Measurements from ENCODE around the gene NIM1K. TPM values are rescaled to one million over a fixed set of nuclear protein-coding genes. Genes with fewer than 3 reads are reported as not detected.

The NIM1K gene
- total RNA-seq, 3 donors from 2014 or later (not counting 1 experiment from before 2014, with no cell fraction given), result 0.28 to 0.40 (median 0.36) TPM

DNA sequence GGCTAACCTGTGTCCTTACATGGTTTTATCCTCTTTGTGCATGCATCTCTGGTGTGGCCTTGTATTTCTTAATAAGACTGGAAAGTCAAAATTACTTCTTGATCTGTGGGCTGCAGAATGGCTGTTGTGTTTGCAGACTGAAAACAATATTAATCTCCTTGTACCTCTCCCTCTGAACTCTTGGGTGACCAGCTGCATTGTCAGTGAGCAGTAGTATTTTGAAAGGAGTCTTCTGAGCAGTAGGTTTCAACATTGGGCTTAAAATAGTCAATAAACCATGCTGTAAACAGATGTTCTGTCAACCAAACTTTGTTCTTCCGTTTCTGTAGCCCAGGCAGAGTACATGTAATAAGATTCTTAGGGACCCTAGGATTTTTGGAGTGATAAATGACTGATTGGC is 26.7 kb upstream of the NIM1K start:
- H3K4me3 Mint-ChIP-seq, result no peak overlapping the region
- Histone ChIP-seq H3K4me1 (ENCODE audit: control insufficient read depth, insufficient read depth, low read length) (no peaks in the 10 kb centered on the region), H3K9me3 (ENCODE audit: control insufficient read depth, insufficient read depth, low read length) (no peaks in the 10 kb centered on the region), H3K27ac (ENCODE audit: low read length) (no peak overlapping the region), H3K27me3 (ENCODE audit: control insufficient read depth, insufficient read depth, low read length) (no peaks in the 10 kb centered on the region), H3K4me3 (ENCODE audit: low read length) (no peak overlapping the region), H3K36me3 (ENCODE audit: control insufficient read depth, insufficient read depth, low read length) (peaks cover 34% of the 10 kb centered on the region)
- H3K36me3 Mint-ChIP-seq, result peaks cover 9% of the 10 kb centered on the region
- no peaks in the 10 kb centered on the region for H3K9me3 Mint-ChIP-seq
- no peaks in the 10 kb centered on the region for H3K27me3 Mint-ChIP-seq (ENCODE audit: low read depth in 2 of 2)
- intact Hi-C loops (cut with micrococcal nuclease), result no loop called here
- H3K4me1 Mint-ChIP-seq, result peaks cover 30 to 32% of the 10 kb centered on the region in 2 donors
- DNase-seq (no peak), ATAC-seq (no peak)
- TF ChIP-seq, protein P1, sequence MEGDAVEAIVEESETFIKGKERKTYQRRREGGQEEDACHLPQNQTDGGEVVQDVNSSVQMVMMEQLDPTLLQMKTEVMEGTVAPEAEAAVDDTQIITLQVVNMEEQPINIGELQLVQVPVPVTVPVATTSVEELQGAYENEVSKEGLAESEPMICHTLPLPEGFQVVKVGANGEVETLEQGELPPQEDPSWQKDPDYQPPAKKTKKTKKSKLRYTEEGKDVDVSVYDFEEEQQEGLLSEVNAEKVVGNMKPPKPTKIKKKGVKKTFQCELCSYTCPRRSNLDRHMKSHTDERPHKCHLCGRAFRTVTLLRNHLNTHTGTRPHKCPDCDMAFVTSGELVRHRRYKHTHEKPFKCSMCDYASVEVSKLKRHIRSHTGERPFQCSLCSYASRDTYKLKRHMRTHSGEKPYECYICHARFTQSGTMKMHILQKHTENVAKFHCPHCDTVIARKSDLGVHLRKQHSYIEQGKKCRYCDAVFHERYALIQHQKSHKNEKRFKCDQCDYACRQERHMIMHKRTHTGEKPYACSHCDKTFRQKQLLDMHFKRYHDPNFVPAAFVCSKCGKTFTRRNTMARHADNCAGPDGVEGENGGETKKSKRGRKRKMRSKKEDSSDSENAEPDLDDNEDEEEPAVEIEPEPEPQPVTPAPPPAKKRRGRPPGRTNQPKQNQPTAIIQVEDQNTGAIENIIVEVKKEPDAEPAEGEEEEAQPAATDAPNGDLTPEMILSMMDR (IDR thresholded peaks at IDR 0.05), result no peak
- peak overlapping the region; percentile 3 to 21 for H3K27ac Mint-ChIP-seq
- WGBS (ENCODE audit: insufficient coverage), result 100% methylated on average over 1 of the region's 1 CpG

DNA sequence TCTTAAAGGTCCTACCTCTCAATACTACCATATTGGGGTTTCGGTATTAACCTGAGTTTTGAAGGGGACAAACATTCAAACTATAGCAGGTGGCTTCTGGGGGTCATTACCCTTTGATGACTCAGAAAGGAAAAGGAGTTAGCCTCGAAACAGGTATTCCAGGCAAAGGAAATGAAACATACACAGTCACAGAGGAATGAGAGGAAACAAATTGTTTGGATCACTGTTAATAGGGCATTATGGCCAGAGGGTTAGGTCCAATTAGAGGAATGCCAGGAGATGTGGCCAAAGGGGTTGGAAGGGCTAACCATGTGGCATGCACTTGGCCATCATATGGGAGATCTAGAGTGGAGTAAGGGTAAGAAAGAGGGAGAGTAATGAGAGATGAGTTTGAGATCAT is 23.9 kb upstream of the NIM1K start:
- Histone ChIP-seq H3K36me3 (ENCODE audit: control insufficient read depth, insufficient read depth, low read length) (peaks cover 32% of the 10 kb centered on the region), H3K4me3 (ENCODE audit: low read length) (no peak overlapping the region), H3K9me3 (ENCODE audit: control insufficient read depth, insufficient read depth, low read length) (no peaks in the 10 kb centered on the region), H3K4me1 (ENCODE audit: control insufficient read depth, insufficient read depth, low read length) (no peaks in the 10 kb centered on the region), H3K27ac (ENCODE audit: low read length) (no peak overlapping the region), H3K27me3 (ENCODE audit: control insufficient read depth, insufficient read depth, low read length) (no peaks in the 10 kb centered on the region)
- Mint-ChIP-seq H3K9me3 (no peaks in the 10 kb centered on the region), H3K4me3 (no peak overlapping the region), H3K4me1 (peaks cover 19 to 22% of the 10 kb centered on the region in 2 donors), H3K36me3 (no peaks in the 10 kb centered on the region), H3K27ac (peak overlapping the region; percentile 1 to 13), H3K27me3 (ENCODE audit: low read depth in 2 of 2) (no peaks in the 10 kb centered on the region)
- 95% methylated on average over 2 of the region's 2 CpGs for WGBS (ENCODE audit: insufficient coverage)
- intact Hi-C loops (cut with micrococcal nuclease), result no loop called here
- ATAC-seq (no peak), DNase-seq (no peak)
- TF ChIP-seq, protein P1 (IDR thresholded peaks at IDR 0.05), result no peak

DNA sequence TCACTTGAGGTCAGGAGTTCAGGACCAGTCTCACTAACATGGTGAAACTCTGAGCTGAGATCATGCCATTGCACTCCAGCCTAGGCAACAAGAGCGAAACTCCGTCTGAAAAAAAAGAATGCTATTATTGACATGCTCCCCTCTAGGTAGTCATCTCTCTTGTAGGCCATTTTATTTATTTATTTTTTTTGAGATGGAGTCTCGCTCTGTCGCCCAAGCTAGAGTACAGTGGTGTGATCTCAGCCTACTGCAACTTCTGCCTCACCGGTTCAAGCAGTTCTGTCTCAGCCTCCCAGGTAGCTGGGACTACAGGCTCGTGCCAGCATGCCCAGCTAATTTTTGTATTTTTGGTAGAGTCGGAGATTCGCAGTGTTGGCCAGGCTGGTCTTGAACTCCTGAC is 20.6 kb upstream of the NIM1K start:
- no peaks in the 10 kb centered on the region for H3K9me3 Mint-ChIP-seq
- Histone ChIP-seq H3K27me3 (ENCODE audit: control insufficient read depth, insufficient read depth, low read length) (no peaks in the 10 kb centered on the region), H3K36me3 (ENCODE audit: control insufficient read depth, insufficient read depth, low read length) (peaks cover 32% of the 10 kb centered on the region), H3K27ac (ENCODE audit: low read length) (no peak overlapping the region), H3K9me3 (ENCODE audit: control insufficient read depth, insufficient read depth, low read length) (no peaks in the 10 kb centered on the region), H3K4me3 (ENCODE audit: low read length) (no peak overlapping the region), H3K4me1 (ENCODE audit: control insufficient read depth, insufficient read depth, low read length) (no peaks in the 10 kb centered on the region)
- peaks cover 8% of the 10 kb centered on the region for H3K36me3 Mint-ChIP-seq
- ATAC-seq (no peak), DNase-seq (no peak)
- 97% methylated on average over 7 of the region's 8 CpGs for WGBS (ENCODE audit: insufficient coverage)
- intact Hi-C loops (cut with micrococcal nuclease), result no loop called here
- peaks cover 8 to 12% of the 10 kb centered on the region in 2 donors for H3K4me1 Mint-ChIP-seq
- TF ChIP-seq, protein P1 (IDR thresholded peaks at IDR 0.05), result no peak
- H3K27ac Mint-ChIP-seq, result no peak overlapping the region
- no peak overlapping the region for H3K4me3 Mint-ChIP-seq
- no peaks in the 10 kb centered on the region for H3K27me3 Mint-ChIP-seq (ENCODE audit: low read depth in 2 of 2)

DNA sequence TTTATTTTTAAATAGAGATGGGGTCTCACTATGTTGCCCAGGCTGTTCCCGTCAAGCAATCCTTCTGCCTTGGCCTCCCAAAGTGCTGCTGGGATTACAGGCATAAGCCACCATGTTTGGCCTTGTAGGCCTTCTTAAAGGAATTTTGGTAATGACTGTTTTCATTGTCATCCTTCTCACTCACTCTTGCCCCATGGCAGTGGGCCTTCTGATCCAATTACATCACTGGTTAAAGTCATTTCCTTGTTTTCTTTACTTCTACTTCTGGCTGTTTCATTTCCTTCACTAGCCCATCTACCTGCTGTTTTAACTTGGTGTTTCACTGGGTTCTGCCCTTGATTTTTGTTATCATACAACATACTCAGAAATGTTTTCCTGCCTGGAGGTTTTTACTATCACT is 20.1 kb upstream of the NIM1K start:
- no peaks in the 10 kb centered on the region for H3K4me1 ChIP-seq (ENCODE audit: control insufficient read depth, insufficient read depth, low read length)
- H3K4me1 Mint-ChIP-seq, result peaks cover 8 to 12% of the 10 kb centered on the region in 2 donors
- H3K27ac Mint-ChIP-seq, result no peak overlapping the region
- intact Hi-C loops (cut with micrococcal nuclease), result no loop called here
- H3K27me3 Mint-ChIP-seq (ENCODE audit: low read depth in 2 of 2), result no peaks in the 10 kb centered on the region
- peaks cover 8% of the 10 kb centered on the region for H3K36me3 Mint-ChIP-seq
- H3K27me3 ChIP-seq (ENCODE audit: control insufficient read depth, insufficient read depth, low read length), result no peaks in the 10 kb centered on the region
- ATAC-seq (no peak), DNase-seq (no peak)
- H3K36me3 ChIP-seq (ENCODE audit: control insufficient read depth, insufficient read depth, low read length), result peaks cover 30% of the 10 kb centered on the region
- WGBS (ENCODE audit: insufficient coverage), result 100% methylated on average over 1 of the region's 1 CpG
- H3K27ac ChIP-seq (ENCODE audit: low read length), result no peak overlapping the region
- no peak overlapping the region for H3K4me3 ChIP-seq (ENCODE audit: low read length)
- no peak overlapping the region for H3K4me3 Mint-ChIP-seq
- no peaks in the 10 kb centered on the region for H3K9me3 ChIP-seq (ENCODE audit: control insufficient read depth, insufficient read depth, low read length)
- TF ChIP-seq, protein P1 (IDR thresholded peaks at IDR 0.05), result no peak
- no peaks in the 10 kb centered on the region for H3K9me3 Mint-ChIP-seq

Data from natural killer cell (primary cell).